ENCODE data around the gene TIMM44. TPM values are rescaled to one million over a fixed set of nuclear protein-coding genes. Genes with fewer than 3 reads are reported as not detected.

The TIMM44 gene
- total and polyA plus RNA-seq, 7 experiments from 2014 or later = 16.7 to 97.6 (median 67.5) TPM

DNA sequence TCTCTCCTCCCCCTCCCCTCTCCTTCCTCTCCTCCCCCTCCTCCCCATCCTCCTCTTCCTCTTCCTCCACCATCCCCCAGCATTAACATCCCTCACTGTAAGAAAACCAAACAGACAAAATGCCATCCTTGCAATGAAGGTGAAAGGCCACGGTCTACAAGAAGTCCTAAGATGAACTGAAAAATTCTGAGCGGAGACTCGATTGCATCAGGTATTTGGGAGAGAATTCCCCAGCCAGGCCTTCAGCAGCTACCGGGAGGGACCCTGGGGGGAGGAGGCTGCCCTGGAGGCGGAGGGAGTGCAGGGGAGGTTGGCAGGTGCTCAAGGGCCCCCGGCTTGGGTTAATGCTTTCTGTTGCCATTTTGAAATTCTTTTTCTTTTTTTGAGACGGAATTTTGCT lies 10.1 kb upstream of the TIMM44 start:
- Mint-ChIP-seq H3K4me1 (peaks cover 0 to 5% (median 0%) of the 10 kb centered on the region in 7 donors), H3K27me3 (no peaks in the 10 kb centered on the region), H3K4me3 (no peak overlapping the region), H3K36me3 (no peaks in the 10 kb centered on the region), H3K27ac (no peak overlapping the region), H3K9me3 (no peaks in the 10 kb centered on the region)
- Histone ChIP-seq H3K27me3 (ENCODE audit: control insufficient read depth in 2 of 2, insufficient read depth in 2 of 2, low read length in 2 of 2) (no peaks in the 10 kb centered on the region), H3K4me3 (ENCODE audit: low read length) (no peak overlapping the region), H3K27ac (ENCODE audit: low read depth, low read length) (no peak overlapping the region), H3K36me3 (ENCODE audit: control insufficient read depth in 2 of 3, insufficient read depth in 3 of 3, low read length in 3 of 3) (peaks cover 0 to 5% (median 0%) of the 10 kb centered on the region in 3 experiments), H3K4me1 (ENCODE audit: control insufficient read depth in 2 of 2, insufficient read depth in 2 of 2, low read length in 2 of 2) (no peaks in the 10 kb centered on the region), H3K9me3 (ENCODE audit: control insufficient read depth in 2 of 3, low read length in 3 of 3) (no peaks in the 10 kb centered on the region)
- CTCF ChIA-PET = interaction anchor here (1.1 kb wide), 1 partner anchor 9 kb away, joined by 4 read pairs; no protein-coding TSS in a partner anchor
- DNase-seq (no peak), ATAC-seq (no peak)
- POLR2A ChIA-PET = no interaction called here
- intact Hi-C loops (cut with micrococcal nuclease) = no loop called here

DNA sequence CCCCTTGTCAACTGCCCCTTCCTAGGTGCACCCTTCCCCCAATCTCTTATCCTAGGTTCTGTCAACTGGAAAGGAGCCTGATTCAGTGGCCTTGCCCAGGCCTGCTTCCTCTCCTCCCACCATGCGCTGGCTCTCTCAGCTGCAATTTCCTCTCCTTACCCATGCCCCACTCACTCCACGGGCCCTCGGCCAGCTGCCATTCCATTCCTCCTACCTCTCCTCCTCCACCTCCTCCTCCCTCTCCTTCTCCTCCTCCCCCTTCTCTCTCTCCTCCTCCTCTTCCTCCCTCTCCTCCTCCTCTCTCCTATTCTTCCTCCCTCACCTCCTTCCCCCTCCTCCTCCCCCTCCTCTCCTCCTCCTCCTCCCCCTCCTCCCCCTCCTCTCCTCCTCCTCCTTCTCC lies 9.6 kb upstream of the TIMM44 start:
- ChIA-PET POLR2A (no interaction called here), CTCF (interaction anchor here (0.6 to 1.1 kb wide), 2 partner anchors 8 to 13 kb away, joined by 4 read pairs; no protein-coding TSS in a partner anchor)
- no peaks in the 10 kb centered on the region for H3K36me3 Mint-ChIP-seq
- no peak overlapping the region for H3K27ac ChIP-seq (ENCODE audit: low read depth, low read length)
- no peak for DNase-seq
- H3K4me3 ChIP-seq (ENCODE audit: low read length) = no peak overlapping the region
- intact Hi-C loops (cut with micrococcal nuclease) = no loop called here
- H3K27ac Mint-ChIP-seq = no peak overlapping the region
- H3K9me3 ChIP-seq (ENCODE audit: control insufficient read depth in 2 of 3, low read length in 3 of 3) = no peaks in the 10 kb centered on the region
- H3K27me3 Mint-ChIP-seq = no peaks in the 10 kb centered on the region
- H3K4me3 Mint-ChIP-seq = no peak overlapping the region
- no peak for ATAC-seq
- no peaks in the 10 kb centered on the region for H3K27me3 ChIP-seq (ENCODE audit: control insufficient read depth in 2 of 2, insufficient read depth in 2 of 2, low read length in 2 of 2)
- no peaks in the 10 kb centered on the region for H3K9me3 Mint-ChIP-seq
- peaks cover 0 to 5% (median 0%) of the 10 kb centered on the region in 7 donors for H3K4me1 Mint-ChIP-seq
- H3K4me1 ChIP-seq (ENCODE audit: control insufficient read depth in 2 of 2, insufficient read depth in 2 of 2, low read length in 2 of 2) = no peaks in the 10 kb centered on the region
- peaks cover 0 to 4% (median 0%) of the 10 kb centered on the region in 3 experiments for H3K36me3 ChIP-seq (ENCODE audit: control insufficient read depth in 2 of 3, insufficient read depth in 3 of 3, low read length in 3 of 3)

DNA sequence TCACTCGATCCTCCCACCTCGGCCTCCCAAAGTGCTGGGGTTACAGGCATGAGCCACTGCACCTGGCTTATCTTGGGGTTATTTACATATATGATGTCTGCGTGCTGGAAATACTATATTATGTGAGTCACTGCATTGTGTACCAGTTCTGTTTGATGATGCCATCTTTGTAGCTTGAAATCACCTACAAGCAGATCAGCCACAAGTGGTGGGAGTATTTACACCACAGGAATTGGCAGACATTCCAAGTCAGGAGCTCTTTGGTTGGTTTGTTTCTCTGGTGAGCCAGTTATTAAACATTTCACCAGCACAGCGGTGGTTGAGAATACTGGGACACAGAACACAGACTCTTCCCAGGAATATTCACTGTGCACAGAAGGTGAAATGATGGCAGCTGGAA lies 4.5 kb upstream of the TIMM44 start:
- Histone ChIP-seq H3K9me3 (ENCODE audit: control insufficient read depth in 2 of 3, low read length in 3 of 3) (no peaks in the 10 kb centered on the region), H3K4me1 (ENCODE audit: control insufficient read depth in 2 of 2, insufficient read depth in 2 of 2, low read length in 2 of 2) (peaks cover 0 to under 1% of the 10 kb centered on the region in 2 donors), H3K4me3 (ENCODE audit: low read length) (no peak overlapping the region), H3K27ac (ENCODE audit: low read depth, low read length) (no peak overlapping the region), H3K36me3 (ENCODE audit: control insufficient read depth in 2 of 3, insufficient read depth in 3 of 3, low read length in 3 of 3) (peaks cover 0 to 4% (median 0%) of the 10 kb centered on the region in 3 experiments), H3K27me3 (ENCODE audit: control insufficient read depth in 2 of 2, insufficient read depth in 2 of 2, low read length in 2 of 2) (no peaks in the 10 kb centered on the region)
- no peak overlapping the region for H3K4me3 Mint-ChIP-seq
- ATAC-seq (no peak), DNase-seq (no peak)
- ChIA-PET POLR2A (no interaction called here), CTCF (interaction anchor here (0.5 kb wide), 1 partner anchor 373 kb away, joined by 3 read pairs; no protein-coding TSS in a partner anchor)
- H3K9me3 Mint-ChIP-seq = peaks cover 0 to 6% (median 0%) of the 10 kb centered on the region in 11 donors
- no peak overlapping the region for H3K27ac Mint-ChIP-seq
- intact Hi-C loops (cut with micrococcal nuclease) = no loop called here
- H3K27me3 Mint-ChIP-seq = no peaks in the 10 kb centered on the region
- H3K4me1 Mint-ChIP-seq = peaks cover 0 to 16% (median 3%) of the 10 kb centered on the region in 7 donors
- H3K36me3 Mint-ChIP-seq = no peaks in the 10 kb centered on the region

DNA sequence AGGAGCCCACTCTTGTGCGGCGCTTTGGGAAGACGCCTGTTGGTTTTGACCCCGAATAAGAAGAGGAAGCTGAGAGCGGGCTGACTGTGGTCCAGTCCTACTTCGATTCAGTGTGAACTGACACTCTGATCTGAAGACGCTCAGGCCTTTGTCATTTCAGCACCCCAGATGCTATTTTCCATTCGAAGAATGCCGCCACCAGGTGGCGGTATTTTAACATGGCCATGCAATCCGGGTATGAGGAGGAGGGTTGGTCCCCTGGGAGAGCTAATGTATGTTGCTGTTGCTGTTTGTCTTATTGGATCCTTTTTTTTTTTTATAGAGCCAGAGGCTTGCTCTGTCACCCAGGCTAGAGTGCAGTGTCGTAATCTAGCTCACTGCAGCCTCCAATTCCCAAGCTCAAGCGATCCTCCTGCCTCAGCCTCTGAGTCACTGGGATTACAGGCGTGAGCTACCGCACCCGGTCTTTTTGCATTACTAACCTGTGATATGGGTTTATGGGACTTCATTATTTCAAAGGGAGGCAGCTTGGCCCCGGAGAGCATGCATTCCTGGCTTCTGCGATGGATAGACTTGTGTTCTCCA lies 803 bp upstream of the TIMM44 start:
- ATAC-seq = peak; percentile 56
- Mint-ChIP-seq H3K9me3 (peaks cover 0 to 6% (median 0%) of the 10 kb centered on the region in 11 donors), H3K4me3 (peak overlapping the region; percentile 83 to 99 (median 94)), H3K36me3 (peaks cover 0 to 10% (median 5%) of the 10 kb centered on the region in 5 donors), H3K27ac (peak overlapping the region; percentile 78 to 98 (median 96)), H3K4me1 (peaks cover 10 to 39% (median 23%) of the 10 kb centered on the region in 7 donors), H3K27me3 (no peaks in the 10 kb centered on the region)
- ChIA-PET POLR2A (interaction anchor here (0.6 to 3.3 kb wide), 11 partner anchors 15 to 449 kb away, joined by 3 to 38 read pairs (median 5); partner anchors contain the start of genes ELAVL1, MAP2K7, NDUFA7 and PET100), CTCF (interaction anchor here (0.6 to 3.7 kb wide), 14 partner anchors 9 to 476 kb away, joined by 3 to 22 read pairs (median 4); partner anchors contain the start of gene SNAPC2)
- Histone ChIP-seq H3K36me3 (ENCODE audit: control insufficient read depth in 2 of 3, insufficient read depth in 3 of 3, low read length in 3 of 3) (peaks cover 0 to 20% (median 0%) of the 10 kb centered on the region in 3 experiments), H3K9me3 (ENCODE audit: control insufficient read depth in 2 of 3, low read length in 3 of 3) (no peaks in the 10 kb centered on the region), H3K27me3 (ENCODE audit: control insufficient read depth in 2 of 2, insufficient read depth in 2 of 2, low read length in 2 of 2) (no peaks in the 10 kb centered on the region), H3K4me3 (ENCODE audit: low read length) (peak overlapping the region; percentile 92), H3K27ac (ENCODE audit: low read depth, low read length) (peak overlapping the region; percentile 96), H3K4me1 (ENCODE audit: control insufficient read depth in 2 of 2, insufficient read depth in 2 of 2, low read length in 2 of 2) (peaks cover 7 to 9% of the 10 kb centered on the region in 2 donors)
- intact Hi-C loops (cut with micrococcal nuclease) = loop anchor here (1.0 to 5.0 kb wide), 4 partner anchors 58 to 323 kb away; no protein-coding TSS in a partner anchor
- DNase-seq = peak; percentile 68 to 85 (median 81)

DNA sequence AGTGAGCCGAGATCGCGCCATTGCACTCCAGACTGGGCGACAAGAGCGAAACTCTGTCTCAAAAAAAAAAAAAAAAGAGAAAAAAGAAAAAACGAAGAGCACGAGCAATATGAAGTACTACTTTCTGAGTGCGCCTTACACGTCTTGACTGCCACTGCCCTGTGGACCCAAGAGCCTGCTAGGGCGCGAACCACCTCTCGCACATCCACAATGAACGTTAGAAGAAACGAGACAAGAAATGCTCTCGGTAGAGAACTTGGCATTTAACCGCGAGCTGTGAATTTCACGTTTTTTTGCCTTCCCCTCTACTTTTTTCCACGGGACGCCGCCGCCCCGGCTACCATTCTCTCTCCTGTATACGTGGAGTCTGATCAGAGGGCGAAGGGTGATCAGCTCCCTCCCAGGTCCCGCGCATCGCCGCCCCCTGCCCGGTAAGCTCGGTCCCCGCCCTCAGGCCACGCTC lies 454 bp downstream of the TIMM44 start:
- intact Hi-C loops (cut with micrococcal nuclease) = loop anchor here (1.0 to 5.0 kb wide), 14 partner anchors 14 to 447 kb away; partner anchors contain the start of genes MAP2K7 (in 2 of the 2), NDUFA7 (in 2 of the 2), RPS28 (in 2 of the 2) and SNAPC2 (in 2 of the 2)
- peak; percentile 1 for ATAC-seq

DNA sequence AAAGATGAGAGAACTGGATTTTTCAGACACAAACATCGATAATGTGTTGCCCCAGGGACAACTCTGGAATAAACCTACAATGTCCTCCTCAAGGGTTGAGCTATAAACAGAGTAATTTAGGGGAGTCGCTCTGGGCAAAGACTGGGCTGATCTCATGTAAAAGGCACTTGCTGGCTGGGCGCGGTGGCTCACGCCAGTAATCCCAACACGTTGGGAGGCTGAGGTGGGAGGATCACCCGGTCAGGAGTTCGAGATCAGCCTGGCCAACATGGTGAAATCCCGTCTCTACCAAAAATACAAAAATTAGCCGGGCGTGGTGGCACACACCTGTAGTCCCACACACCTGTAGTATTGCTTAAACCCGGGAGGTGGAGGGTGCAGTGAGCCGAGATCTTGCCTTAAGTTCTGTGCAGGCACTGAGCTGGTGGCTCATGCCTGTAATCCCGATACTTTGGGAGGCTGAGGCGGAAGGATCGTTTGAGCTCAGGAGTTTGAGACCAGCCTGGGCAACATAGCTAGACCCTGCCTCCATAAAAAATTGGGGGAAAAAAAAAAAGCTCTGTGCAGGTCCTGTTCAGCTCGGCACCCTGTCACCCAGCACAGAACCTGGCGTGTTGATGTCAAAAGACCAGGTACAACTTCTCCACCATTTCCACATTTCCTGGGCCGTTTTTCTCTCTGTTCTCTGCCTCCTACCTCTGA lies 1.4 kb downstream of the TIMM44 start:
- H3K4me3 Mint-ChIP-seq = peak overlapping the region; percentile 29 to 99 (median 94)
- peaks cover 10 to 44% (median 28%) of the 10 kb centered on the region in 7 donors for H3K4me1 Mint-ChIP-seq
- CTCF ChIA-PET = interaction anchor here (0.6 to 3.7 kb wide), 2 partner anchors 25 to 60 kb away, joined by 4 to 22 read pairs; no protein-coding TSS in a partner anchor
- Histone ChIP-seq H3K27me3 (ENCODE audit: control insufficient read depth in 2 of 2, insufficient read depth in 2 of 2, low read length in 2 of 2) (no peaks in the 10 kb centered on the region), H3K4me1 (ENCODE audit: control insufficient read depth in 2 of 2, insufficient read depth in 2 of 2, low read length in 2 of 2) (peaks cover 7 to 9% of the 10 kb centered on the region in 2 donors), H3K9me3 (ENCODE audit: control insufficient read depth in 2 of 3, low read length in 3 of 3) (no peaks in the 10 kb centered on the region), H3K4me3 (ENCODE audit: low read length) (no peak overlapping the region), H3K27ac (ENCODE audit: low read depth, low read length) (no peak overlapping the region), H3K36me3 (ENCODE audit: control insufficient read depth in 2 of 3, insufficient read depth in 3 of 3, low read length in 3 of 3) (peaks cover 0 to 38% (median 0%) of the 10 kb centered on the region in 3 experiments)
- no peaks in the 10 kb centered on the region for H3K27me3 Mint-ChIP-seq
- H3K36me3 Mint-ChIP-seq = peaks cover 5 to 22% (median 7%) of the 10 kb centered on the region in 5 donors
- ATAC-seq = no peak
- no peak for DNase-seq
- intact Hi-C loops (cut with micrococcal nuclease) = loop anchor here in 1 of 2 donors (2.0 to 5.0 kb wide), 2 partner anchors 267 to 325 kb away; partner anchors contain the start of gene CERS4
- H3K9me3 Mint-ChIP-seq = peaks cover 0 to 6% (median 0%) of the 10 kb centered on the region in 11 donors
- H3K27ac Mint-ChIP-seq = peak overlapping the region in 5 of 9 donors; percentile 9 to 97 (median 36)
- POLR2A ChIA-PET = interaction anchor here (0.5 to 3.3 kb wide), 3 partner anchors 22 to 328 kb away, joined by 3 to 38 read pairs (median 3); partner anchors contain the start of genes MAP2K7 and SNAPC2

More for the DNA sequence above, 454 bp downstream of the TIMM44 start:
- Mint-ChIP-seq H3K4me1 (peaks cover 10 to 44% (median 28%) of the 10 kb centered on the region in 7 donors), H3K27ac (peak overlapping the region; percentile 78 to 98 (median 96)), H3K27me3 (no peaks in the 10 kb centered on the region), H3K4me3 (peak overlapping the region; percentile 83 to 99 (median 94)), H3K9me3 (peaks cover 0 to 6% (median 0%) of the 10 kb centered on the region in 11 donors), H3K36me3 (peaks cover 5 to 15% (median 7%) of the 10 kb centered on the region in 5 donors)
- H3K4me3 ChIP-seq (ENCODE audit: low read length) = peak overlapping the region; percentile 92
- H3K36me3 ChIP-seq (ENCODE audit: control insufficient read depth in 2 of 3, insufficient read depth in 3 of 3, low read length in 3 of 3) = peaks cover 0 to 28% (median 0%) of the 10 kb centered on the region in 3 experiments
- ChIA-PET CTCF (interaction anchor here (0.6 to 3.7 kb wide), 5 partner anchors 23 to 312 kb away, joined by 3 to 22 read pairs (median 11); partner anchors contain the start of gene SNAPC2), POLR2A (interaction anchor here (0.6 to 3.3 kb wide), 11 partner anchors 14 to 378 kb away, joined by 3 to 38 read pairs (median 4); partner anchors contain the start of genes ELAVL1, MAP2K7, NDUFA7 and PET100)
- peak overlapping the region; percentile 96 for H3K27ac ChIP-seq (ENCODE audit: low read depth, low read length)
- H3K9me3 ChIP-seq (ENCODE audit: control insufficient read depth in 2 of 3, low read length in 3 of 3) = no peaks in the 10 kb centered on the region
- DNase-seq = no peak
- H3K27me3 ChIP-seq (ENCODE audit: control insufficient read depth in 2 of 2, insufficient read depth in 2 of 2, low read length in 2 of 2) = no peaks in the 10 kb centered on the region
- peaks cover 7 to 9% of the 10 kb centered on the region in 2 donors for H3K4me1 ChIP-seq (ENCODE audit: control insufficient read depth in 2 of 2, insufficient read depth in 2 of 2, low read length in 2 of 2)
